HFF-Myc (cell line): Measurements from ENCODE around the gene MLN.

ENCODE experiments used
- DNase-seq: peaks from one replicate; pipeline ENCODE4 v3.0.0-alpha.2; 2011; ENCODE audit warnings: low read depth; ENCODE audit errors: extremely low read depth
- H3K4me3 ChIP-seq: replicated peaks from 2 replicates; pipeline ENCODE4 v1.5.1; 2011; ENCODE audit warnings: low read depth, mild to moderate bottlenecking, control low read depth, low read length
- CTCF ChIP-seq: IDR thresholded peaks from 2 replicates; pipeline ENCODE4 v1.5.1; 2012; ENCODE audit warnings: mild to moderate bottlenecking, low read depth, low read length, control low read depth; ENCODE audit errors: missing control alignments

MLN gene

GRCh38 chr6:33806841-33807240, 3.0 kb upstream of the MLN start:
- TF ChIP-seq CTCF: no peak
- no peak overlapping the region for H3K4me3 ChIP-seq
- DNase-seq: no peak

GRCh38 chr6:33802186-33802958, 1.4 kb downstream of the MLN start:
- no peak overlapping the region for H3K4me3 ChIP-seq
- no peak for TF ChIP-seq CTCF
- no peak for DNase-seq

GRCh38 chr6:33801611-33802010, 2.2 kb downstream of the MLN start:
- no peak for TF ChIP-seq CTCF
- no peak overlapping the region for H3K4me3 ChIP-seq
- DNase-seq: no peak

- no peak for TF ChIP-seq CTCF
- DNase-seq: no peak
- no peak overlapping the region for H3K4me3 ChIP-seq
Measured at GRCh38 chr6:33800248-33800969, 3.4 kb downstream of the MLN start.

- H3K4me3 ChIP-seq: no peak overlapping the region
- TF ChIP-seq CTCF: no peak
- DNase-seq: no peak
Measured at GRCh38 chr6:33799454-33800113, 4.2 kb downstream of the MLN start.

- no peak for DNase-seq
- no peak overlapping the region for H3K4me3 ChIP-seq
- no peak for TF ChIP-seq CTCF
Measured at GRCh38 chr6:33798343-33798848, 5.4 kb downstream of the MLN start.
